Astrocyte (in vitro differentiated cells and primary cell): ENCODE results near the gene IPO11.

Source experiments
- EZH2 ChIP-seq: IDR thresholded peaks from 2 replicates; pipeline ENCODE4 v1.6.1; 2012; ENCODE audit warnings: mild to moderate bottlenecking, low read length, inconsistent platforms; ENCODE audit not compliant: insufficient read depth
- TF ChIP-seq, protein P1 (sequence below): IDR thresholded peaks from 2 replicates; pipeline ENCODE4 v1.5.1; 2011; ENCODE audit warnings: low read depth, mild to moderate bottlenecking, inconsistent platforms, low read length, moderate library complexity; ENCODE audit not compliant: insufficient read depth

DNA sequence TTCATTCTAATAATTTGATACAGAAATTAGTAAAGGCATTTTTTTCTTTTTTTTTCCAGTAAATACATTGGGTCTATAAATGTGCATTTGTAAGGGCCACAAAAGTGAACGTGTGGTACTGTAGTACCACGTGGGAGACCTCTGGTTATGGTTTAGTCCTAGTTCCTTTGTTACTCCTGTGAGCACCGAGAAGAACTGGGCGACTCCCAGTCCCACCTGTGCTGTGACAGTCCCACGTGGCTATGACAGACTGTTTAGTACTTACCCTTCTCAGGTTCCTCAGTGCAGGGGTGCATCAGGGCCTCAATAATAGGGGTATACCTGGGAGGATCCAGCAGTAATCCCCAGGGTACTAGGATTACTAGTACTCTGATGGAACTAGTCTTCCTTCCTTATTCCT lies 215.3 kb downstream of the IPO11 start:
- TF ChIP-seq EZH2, result no peak
- TF ChIP-seq, protein P1, sequence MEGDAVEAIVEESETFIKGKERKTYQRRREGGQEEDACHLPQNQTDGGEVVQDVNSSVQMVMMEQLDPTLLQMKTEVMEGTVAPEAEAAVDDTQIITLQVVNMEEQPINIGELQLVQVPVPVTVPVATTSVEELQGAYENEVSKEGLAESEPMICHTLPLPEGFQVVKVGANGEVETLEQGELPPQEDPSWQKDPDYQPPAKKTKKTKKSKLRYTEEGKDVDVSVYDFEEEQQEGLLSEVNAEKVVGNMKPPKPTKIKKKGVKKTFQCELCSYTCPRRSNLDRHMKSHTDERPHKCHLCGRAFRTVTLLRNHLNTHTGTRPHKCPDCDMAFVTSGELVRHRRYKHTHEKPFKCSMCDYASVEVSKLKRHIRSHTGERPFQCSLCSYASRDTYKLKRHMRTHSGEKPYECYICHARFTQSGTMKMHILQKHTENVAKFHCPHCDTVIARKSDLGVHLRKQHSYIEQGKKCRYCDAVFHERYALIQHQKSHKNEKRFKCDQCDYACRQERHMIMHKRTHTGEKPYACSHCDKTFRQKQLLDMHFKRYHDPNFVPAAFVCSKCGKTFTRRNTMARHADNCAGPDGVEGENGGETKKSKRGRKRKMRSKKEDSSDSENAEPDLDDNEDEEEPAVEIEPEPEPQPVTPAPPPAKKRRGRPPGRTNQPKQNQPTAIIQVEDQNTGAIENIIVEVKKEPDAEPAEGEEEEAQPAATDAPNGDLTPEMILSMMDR, result no peak
